GM18520 (cell line): ENCODE data around the gene KBTBD6.
"Not testable (repeated sequence)": the region's sequence is repeated elsewhere in the genome, so short reads cannot be mapped to it uniquely, and the experiment has no call there.

Experiments
- ATAC-seq: cut with Tn5 transposase; IDR thresholded peaks from one replicate; pipeline ENCODE4 v1.9.1; 2021; ENCODE audit not compliant: unreplicated experiment

KBTBD6 gene

GRCh38 chr13:41132512-41133152 is at the start of gene KBTBD6:
TSS of gene KBTBD6 (minus strand) at chr13:41132802. CDS start at chr13:41132511, 291 bp downstream.
- peak; percentile 95 for ATAC-seq

DNA sequence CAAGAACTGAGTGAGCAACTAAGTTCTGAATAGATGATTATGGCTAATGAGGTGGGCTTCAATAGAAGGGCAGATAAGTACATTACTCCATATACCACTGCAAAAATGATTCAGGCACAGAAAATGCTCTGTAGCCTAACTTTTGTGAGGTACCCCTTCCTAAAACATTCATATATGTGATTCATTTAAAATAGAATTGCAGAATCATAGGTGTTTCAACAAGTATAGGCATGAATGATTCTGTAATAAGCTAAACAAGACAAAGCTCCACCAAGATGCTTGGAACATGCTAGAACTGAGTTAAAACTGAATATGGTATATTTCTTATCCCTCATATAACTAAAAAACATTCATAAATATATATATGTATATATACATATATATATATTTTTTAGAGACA is 49.6 kb upstream of the KBTBD6 start:
- no peak for ATAC-seq

GRCh38 chr13:41179593-41180250 is 47.1 kb upstream of the KBTBD6 start:
- no peak for ATAC-seq

DNA sequence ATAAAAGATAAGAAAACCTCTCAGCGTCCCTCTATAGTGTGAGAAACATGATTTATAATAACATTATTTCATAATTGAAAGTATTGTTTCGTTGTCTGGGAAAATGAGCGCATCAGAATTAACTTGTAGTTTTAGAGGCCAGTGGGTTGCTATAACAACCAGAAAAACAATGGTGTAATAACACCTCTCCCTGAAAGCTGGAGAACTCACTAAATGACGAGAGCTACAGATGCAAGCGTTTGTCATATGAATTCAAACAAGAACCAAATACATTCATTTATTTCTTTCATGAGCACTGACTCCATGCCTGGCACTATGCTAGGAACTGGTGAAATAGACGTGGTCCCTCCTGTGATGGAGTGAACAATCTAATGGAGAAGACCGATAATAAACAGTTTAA is 45.4 kb upstream of the KBTBD6 start:
- ATAC-seq, result no peak

DNA sequence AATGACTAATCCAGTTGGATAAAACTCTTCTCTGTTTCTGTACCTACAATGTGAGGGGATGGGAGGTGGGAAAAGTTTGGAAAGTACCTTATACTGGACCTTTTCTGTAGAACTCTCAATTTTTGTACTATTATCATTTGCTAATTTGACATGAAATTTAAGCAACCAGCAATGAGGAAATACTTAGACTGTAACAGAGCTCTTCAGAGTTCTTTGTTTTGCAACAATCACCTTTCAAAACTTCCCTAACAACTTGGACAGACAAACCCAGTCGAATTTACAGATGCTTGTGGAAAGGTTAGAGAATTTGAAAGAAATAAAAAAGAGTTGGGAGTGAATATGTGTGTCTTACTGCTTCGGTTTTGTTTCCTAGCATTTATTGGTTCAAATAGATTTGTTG is 45.0 kb upstream of the KBTBD6 start:
- ATAC-seq, result no peak

DNA sequence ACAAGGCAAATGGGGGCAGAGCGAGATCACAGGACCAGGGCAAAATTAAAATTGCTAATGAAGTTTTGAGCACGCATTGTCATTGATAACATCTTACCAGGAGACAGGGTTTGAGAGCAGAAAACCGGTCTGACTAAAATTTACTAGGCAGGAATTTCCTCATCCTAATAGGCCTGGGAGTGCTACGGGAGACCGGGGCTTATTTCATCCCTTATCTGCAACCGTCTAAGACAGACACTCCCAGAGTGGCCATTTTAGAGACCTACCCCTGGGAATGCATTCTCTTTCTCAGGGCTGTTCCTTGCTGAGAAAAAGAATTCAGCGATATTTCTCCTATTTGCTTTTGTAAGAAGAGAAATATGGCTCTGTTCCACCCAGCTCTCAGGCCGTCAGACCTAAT is 43.0 kb upstream of the KBTBD6 start:
- ATAC-seq, result not testable (repeated sequence)

DNA sequence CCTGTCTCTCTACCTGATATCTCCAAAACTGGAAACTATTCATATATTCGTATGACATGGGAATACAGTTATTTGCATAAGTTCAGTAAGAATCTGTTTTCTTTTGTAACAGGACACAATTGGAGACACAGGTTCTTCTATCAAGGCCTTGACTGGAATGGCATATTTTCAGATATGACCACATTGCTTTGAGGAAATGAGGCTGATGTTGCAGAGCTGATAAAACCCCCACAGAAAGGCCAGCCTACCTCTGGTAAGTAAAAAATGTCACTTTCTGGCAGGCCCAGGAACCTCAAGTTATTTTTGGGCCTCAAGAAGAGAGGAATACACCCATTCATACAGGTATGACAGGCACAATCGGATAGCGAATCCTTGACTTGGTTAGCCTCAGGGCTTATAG is 29.5 kb upstream of the KBTBD6 start:
- ATAC-seq, result no peak

- no peak for ATAC-seq
These were observed 26.6 kb upstream of the KBTBD6 start for GRCh38 chr13:41159174-41159573.

- no peak for ATAC-seq
These were observed 24.6 kb upstream of the KBTBD6 start for GRCh38 chr13:41157048-41157717.

DNA sequence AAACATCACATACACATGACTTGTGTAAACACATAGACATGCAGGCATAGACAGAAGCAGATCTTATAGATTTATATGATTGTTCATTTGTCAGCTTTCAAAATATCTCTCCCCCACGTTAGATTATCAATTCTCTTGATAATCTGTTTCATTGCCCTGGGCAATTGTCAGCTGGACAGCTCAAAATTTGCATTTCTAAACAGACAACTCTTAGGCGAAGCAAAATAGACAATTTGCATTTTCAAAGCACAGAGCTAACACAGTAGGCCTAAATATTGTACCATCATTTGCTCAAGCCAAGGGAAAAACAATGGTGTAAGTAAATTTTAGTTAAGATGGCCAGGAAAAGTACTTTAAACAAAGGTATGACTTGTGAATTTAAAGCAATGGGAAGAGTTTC is 24.0 kb upstream of the KBTBD6 start:
- ATAC-seq, result no peak

DNA sequence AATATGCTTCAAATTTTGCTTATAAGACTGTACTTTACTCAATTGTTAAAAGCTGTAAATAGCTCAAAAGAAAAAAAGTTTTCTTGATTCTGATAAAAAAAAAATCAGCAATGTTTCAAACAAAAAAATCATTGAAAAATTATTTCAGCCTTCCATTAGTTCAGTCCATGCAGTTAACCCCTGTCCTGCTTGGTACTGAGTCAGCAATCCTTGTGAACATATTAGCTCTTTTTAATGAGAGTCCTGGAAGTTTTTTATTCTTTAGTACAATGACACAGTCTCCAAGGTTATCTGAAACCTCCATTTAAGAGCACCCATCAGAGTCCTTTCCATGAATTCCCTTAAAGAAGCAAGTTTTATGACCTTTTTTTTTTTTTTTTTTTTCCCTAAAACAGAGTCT is 21.4 kb upstream of the KBTBD6 start:
- ATAC-seq, result no peak

- no peak for ATAC-seq
These were observed 19.4 kb upstream of the KBTBD6 start for GRCh38 chr13:41152005-41152404.

DNA sequence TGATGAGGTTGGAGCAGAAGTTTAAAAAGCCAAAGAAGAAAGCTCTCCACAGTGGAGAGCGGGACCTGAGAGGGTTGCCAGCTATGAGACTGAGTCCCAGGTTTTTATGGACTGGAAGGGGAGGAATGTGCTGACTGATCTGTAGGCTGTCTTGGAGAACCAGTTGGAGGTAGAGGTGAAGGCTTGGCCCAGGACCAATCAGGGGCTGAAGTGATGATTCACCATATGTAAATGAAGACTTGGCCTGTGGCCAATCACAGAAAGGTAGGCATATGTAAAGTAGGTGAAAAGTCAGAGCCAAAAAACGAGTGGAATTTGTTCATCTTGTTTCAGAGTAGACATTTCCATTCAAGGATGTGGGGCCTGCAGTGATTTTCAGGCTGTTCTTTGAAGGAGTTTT is 17.5 kb upstream of the KBTBD6 start:
- ATAC-seq, result no peak

DNA sequence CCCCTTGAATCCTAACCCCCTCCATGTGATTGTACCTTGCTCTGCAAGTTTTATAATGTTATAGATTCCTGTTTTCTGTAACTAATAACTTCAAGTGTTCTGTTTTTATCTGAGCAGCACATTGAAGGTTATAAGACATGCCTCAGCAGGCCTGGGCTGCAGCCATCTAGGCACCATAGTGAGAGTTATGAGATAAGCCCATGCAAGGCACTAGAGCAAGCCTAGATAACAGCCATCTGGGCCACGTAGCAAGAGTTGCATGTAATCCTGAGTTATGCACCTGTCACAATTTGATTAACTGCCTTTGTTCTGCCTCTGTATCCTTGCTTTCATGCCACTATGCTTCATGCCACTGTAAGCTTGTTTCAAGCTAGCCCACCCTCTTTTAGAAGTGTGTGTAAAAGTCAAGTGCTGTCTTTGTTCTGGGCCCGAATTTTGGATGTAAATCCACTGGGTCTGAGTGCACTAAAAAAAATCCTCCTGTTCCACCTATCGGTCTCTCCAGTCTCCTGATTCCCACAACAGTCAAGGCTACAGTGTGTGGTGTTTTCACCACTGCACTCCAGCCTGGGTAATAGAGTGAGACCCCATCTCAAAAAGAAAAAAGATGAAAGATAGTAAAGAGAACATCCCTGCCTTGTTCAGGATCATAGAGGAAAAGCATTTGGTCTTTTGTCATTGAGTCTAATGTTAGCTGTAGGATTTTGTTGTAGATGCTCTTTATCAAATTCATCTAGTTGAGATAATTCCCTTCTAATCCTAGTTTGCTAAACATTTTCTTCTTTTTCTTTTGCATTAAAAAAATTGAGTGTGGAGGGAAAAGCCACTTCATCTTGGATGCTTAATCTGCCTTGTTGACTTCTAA is 16.0 kb upstream of the KBTBD6 start:
- ATAC-seq, result no peak

DNA sequence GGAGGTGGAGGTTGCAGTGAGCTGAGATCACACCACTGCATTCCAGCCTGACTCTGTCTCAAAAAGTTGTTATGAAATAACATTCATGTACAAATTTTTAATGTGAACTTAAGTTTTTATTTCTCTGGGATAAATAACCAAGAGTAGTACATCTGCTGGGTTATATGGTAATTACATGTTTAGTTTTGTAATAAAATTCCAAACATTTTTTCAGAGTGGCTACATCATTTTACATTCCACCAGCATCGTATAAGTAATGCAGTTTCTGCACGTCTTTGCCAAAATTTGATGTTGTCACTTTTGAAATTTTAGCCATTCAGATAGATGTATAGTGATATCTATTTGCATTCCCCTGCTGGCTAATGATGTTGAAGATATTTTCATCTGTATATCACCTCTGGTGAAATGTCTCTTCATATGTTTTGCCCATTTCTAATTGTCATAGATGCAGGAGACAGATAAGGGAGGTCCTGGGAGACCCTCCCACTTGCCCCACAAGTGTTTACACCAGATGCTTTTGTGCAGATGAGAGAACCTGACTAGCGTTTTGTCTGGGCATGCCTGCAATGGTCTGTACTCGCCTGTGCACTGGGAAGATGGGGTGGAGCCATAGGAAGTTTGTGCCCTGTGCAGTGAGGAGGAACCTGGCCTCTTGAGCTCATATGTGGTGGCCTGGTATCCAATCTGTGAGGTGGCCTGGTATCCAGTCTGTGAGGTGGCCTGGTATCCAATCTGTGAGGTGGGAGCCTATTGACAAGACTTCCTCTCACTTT is 12.7 kb upstream of the KBTBD6 start:
- ATAC-seq, result no peak

DNA sequence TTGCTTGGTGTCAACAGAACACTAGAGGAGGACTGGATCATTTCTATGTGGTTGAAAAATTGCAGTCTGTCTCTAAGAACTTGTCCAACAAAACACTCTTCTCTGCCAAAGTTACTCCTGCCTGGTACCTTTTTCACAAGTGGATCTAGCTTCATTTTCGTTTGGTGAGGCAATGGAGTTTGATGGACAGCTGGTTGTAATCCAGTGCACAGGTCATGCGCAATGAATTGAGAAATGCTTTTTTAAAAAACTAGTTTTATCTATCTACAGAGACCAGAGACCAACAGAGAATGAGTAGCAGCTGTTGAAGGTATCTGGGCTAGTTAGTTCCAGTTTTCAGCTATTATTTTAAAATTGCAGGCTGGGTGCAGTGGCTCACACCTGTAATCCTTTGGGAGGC is 12.0 kb upstream of the KBTBD6 start:
- no peak for ATAC-seq

GRCh38 chr13:41139296-41139966 is 6.8 kb upstream of the KBTBD6 start:
- ATAC-seq, result no peak

DNA sequence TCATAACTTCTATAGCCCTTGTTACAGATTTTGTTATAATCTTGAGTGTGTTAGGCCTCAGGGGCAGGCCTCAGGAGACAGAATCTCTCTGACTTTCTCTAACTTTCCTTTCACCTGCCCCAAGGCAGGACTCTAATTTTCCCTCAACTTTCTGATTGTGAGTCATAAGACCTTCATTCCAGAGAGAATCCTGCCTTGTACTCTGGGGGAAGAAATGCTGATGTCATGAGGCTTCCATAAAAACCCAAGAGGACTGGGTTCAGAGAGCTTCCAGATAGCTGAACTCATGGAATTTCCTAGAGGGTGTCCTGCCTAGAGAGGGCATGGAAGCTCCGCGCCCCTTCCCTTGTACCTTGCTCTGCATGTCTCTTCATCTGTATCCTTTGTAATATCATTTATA is 5.3 kb upstream of the KBTBD6 start:
- ATAC-seq, result no peak

- ATAC-seq, result no peak
These were observed 4.6 kb upstream of the KBTBD6 start for GRCh38 chr13:41137241-41137640.

DNA sequence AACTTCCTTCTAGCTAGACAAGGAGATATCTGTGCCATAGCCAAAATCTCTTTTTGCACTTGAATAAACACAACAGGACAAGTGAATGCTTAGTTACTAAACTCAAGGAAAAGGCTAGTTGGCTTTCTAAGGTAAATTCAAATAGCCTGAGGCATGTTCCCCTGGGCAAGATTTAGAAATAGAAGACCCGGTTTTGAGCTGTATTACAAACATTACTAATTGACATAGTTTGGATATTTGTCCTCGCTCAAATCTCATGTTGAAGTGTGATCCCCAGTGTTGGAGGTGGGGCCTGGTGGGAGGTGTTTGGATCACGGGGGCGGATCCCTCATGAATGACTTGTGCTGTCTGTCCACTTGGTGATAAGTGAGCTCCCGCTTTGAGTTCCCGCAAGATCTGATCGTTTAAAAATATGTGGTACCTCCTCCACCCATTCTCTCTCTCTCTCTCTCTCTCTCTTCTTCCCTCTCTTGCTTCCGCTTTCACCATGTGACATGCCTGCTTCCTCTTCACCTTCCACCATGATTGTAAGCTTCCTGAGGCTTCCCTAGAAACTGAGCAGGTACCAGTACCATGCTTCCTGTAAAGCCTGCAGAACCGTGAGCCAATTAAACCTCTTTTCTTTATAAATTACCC is 3.9 kb upstream of the KBTBD6 start:
- ATAC-seq, result no peak
